DND-41 (cell line): ENCODE measurements around the gene PI16.

Source experiments
- EZH2 ChIP-seq: IDR thresholded peaks from 3 replicates; pipeline ENCODE4 v1.6.1; 2012; ENCODE audit warnings: borderline replicate concordance, low read depth, mild to moderate bottlenecking, moderate library complexity, low read length, inconsistent platforms; ENCODE audit not compliant: severe bottlenecking
- TF ChIP-seq, protein P1 (sequence below): IDR thresholded peaks from 2 replicates; pipeline ENCODE4 v1.5.1; 2012; ENCODE audit warnings: borderline replicate concordance, low read length, moderate library complexity, mild to moderate bottlenecking; ENCODE audit not compliant: poor library complexity, severe bottlenecking; ENCODE audit errors: extremely low read depth

DNA sequence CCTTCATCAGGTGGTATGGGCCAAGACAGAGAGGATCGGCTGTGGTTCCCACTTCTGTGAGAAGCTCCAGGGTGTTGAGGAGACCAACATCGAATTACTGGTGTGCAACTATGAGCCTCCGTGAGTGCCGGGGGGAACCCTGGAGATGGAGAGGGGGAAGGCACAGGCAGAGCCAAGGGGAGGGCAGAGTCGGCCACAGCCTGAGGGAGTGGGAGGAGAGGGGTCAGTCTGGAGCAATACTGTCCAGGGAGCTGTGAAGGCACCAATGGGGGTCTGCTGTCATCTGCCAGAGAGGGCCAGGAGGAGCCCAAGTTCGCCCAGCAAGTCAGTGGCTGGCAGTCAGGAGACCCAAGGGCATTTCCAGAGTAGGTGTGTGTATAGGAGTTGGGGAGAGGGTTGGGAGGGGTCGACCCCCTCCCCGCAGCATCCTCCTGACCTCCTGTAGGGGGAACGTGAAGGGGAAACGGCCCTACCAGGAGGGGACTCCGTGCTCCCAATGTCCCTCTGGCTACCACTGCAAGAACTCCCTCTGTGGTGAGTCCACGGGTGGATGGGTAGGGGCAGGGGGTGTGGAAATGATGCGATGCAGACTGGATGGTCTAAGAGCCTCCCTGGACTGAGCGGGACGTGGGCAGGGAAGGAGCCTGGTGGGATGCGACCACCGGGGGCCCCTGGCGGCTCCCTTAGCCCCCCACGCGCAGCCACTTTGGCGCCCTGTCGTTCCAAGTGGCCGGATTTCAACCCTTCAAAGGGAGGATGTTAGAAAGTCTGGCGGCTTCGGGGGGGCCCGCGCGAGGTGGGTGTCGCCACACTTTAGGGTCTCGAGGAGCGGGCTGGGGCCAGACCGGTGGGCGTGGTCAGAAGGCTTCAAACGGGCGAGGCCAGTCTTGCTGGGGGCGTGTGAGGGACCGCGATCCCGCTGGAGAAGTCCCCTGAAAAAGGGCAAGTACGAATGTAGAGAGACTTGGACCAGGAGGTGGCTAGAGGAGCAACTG is 7.2 kb downstream of the PI16 start:
- TF ChIP-seq, protein P1, sequence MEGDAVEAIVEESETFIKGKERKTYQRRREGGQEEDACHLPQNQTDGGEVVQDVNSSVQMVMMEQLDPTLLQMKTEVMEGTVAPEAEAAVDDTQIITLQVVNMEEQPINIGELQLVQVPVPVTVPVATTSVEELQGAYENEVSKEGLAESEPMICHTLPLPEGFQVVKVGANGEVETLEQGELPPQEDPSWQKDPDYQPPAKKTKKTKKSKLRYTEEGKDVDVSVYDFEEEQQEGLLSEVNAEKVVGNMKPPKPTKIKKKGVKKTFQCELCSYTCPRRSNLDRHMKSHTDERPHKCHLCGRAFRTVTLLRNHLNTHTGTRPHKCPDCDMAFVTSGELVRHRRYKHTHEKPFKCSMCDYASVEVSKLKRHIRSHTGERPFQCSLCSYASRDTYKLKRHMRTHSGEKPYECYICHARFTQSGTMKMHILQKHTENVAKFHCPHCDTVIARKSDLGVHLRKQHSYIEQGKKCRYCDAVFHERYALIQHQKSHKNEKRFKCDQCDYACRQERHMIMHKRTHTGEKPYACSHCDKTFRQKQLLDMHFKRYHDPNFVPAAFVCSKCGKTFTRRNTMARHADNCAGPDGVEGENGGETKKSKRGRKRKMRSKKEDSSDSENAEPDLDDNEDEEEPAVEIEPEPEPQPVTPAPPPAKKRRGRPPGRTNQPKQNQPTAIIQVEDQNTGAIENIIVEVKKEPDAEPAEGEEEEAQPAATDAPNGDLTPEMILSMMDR = no peak
- no peak for TF ChIP-seq EZH2
